Neural cell (in vitro differentiated cells): ENCODE results near the gene AVPI1.
"Not testable (repeated sequence)": the region's sequence is repeated elsewhere in the genome, so short reads cannot be mapped to it uniquely, and the experiment has no call there.

Source experiments
- CTCF ChIP-seq: fragments of 450-650 bp; IDR thresholded peaks from 2 replicates; pipeline ENCODE4 v1.5.1; 2014; ENCODE audit warnings: antibody characterized with exemption, mild to moderate bottlenecking, moderate library complexity; ENCODE audit not compliant: poor library complexity, severe bottlenecking
- EP300 ChIP-seq: fragments of 450-650 bp; conservative IDR thresholded peaks from 2 replicates; pipeline ENCODE4 v1.6.1; 2014; ENCODE audit warnings: antibody characterized with exemption, mild to moderate bottlenecking, moderate library complexity; ENCODE audit not compliant: poor library complexity, severe bottlenecking
- EZH2 ChIP-seq: fragments of 200-600, 300-800 bp; shearing (Covaris generic), sonication (generic); IDR thresholded peaks from 2 replicates; pipeline ENCODE4 v1.6.1; 2014; ENCODE audit warnings: antibody characterized with exemption, low read length, borderline replicate concordance, mild to moderate bottlenecking; ENCODE audit not compliant: insufficient read depth, poor library complexity, severe bottlenecking
- SMC3 ChIP-seq: fragments of 450-650 bp; conservative IDR thresholded peaks from 2 replicates; pipeline ENCODE4 v1.6.1; 2014; ENCODE audit warnings: antibody characterized with exemption, mild to moderate bottlenecking, moderate library complexity; ENCODE audit not compliant: poor library complexity

- TF ChIP-seq CTCF, SMC3, EP300, EZH2: not testable (repeated sequence)
Observed at GRCh38 chr10:97642471-97643159, 44.4 kb downstream of the AVPI1 start.
